Stimulated activated CD8-positive, alpha-beta memory T cell treated with anti-CD3 and anti-CD28 coated beads, Interleukin-4, amount 100 ng/mL, for 24 hours (primary cell): ENCODE measurements around the gene AKAP7.

ENCODE experiments used
- DNase-seq: peaks from one replicate; pipeline ENCODE4 v3.0.0-alpha.2; 2020; ENCODE audit warnings: low read depth

The AKAP7 gene

GRCh38 chr6:131205481-131206244 lies 70.4 kb downstream of the AKAP7 start:
- no peak for DNase-seq

DNA sequence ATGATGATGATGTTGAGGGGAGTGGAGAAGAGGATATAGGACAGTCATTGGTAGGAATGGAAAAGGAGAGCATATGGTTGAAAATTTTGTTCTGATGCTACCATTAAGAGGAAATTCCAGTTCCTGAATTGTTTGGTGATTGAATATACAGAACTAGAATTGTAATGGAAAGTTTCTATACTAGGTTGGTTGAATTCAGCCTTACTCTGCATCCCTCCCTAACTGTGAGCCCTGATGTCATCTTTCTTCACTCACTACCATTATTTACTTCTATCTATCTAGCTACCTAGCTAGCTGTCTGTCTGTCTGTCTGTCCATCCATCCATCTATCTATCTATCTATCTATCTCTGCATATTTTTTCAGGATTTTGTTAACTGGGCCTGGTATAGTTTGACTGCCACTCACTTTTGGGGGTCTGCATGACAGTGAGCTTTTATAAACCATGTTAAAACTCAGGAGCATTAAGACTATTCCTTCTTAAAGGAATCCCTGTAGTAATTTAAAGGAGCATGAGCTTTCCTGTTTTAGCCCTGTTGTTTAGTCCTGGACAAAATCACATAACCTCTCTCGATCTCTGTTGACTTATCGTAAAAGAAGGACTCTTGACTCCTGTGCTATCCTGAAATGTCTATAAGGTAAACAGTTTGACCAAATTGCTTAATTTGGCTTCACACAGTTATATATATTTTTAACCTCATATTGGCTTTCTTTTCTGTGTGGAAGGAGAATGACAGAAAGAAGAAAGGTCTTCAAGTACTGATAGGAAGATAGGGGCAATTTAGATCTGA lies 71.4 kb downstream of the AKAP7 start:
- no peak for DNase-seq

DNA sequence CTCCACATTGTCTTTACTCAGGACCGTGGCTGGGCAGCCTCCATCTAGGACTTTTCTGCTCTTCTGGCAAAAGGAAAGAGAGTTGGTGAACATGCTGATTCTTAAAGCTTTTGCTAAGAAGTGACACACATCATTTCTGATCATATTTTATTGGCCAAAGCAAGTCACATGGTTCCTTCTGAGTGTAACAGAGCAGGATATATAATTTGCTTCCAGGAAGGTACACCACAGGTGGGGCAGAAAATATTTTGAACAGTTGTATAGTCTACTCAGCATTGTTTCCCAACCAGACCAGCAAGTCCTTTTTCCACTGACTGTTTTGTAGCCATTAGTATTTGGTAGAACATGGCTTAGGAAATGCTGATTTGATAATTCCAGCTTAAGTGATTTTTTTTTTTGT lies 73.5 kb downstream of the AKAP7 start:
- DNase-seq = no peak

- no peak for DNase-seq
These were observed 75.2 kb downstream of the AKAP7 start for GRCh38 chr6:131210469-131210868.

DNA sequence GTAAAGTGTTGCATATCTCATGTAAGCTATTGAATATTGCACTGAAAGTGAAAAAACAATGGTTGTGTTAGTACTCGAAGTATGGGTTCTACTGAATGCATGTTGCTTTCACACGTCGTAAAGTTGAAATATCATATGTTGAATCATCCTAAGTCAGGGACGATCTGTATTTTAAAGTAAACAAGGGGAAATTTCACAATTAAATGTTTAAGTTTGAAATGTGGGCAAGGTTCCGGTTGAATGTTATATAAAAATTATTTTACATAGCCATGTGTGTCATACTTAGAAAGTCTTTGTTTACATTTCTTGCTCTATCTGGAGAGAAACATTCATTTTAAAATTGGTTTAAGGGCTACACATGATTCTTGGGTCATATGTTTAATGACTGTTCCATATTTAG lies 76.8 kb downstream of the AKAP7 start:
- no peak for DNase-seq

GRCh38 chr6:131212913-131213312 lies 77.6 kb downstream of the AKAP7 start:
- DNase-seq = no peak

- no peak for DNase-seq
These were observed 78.3 kb downstream of the AKAP7 start for GRCh38 chr6:131213501-131213990.

DNA sequence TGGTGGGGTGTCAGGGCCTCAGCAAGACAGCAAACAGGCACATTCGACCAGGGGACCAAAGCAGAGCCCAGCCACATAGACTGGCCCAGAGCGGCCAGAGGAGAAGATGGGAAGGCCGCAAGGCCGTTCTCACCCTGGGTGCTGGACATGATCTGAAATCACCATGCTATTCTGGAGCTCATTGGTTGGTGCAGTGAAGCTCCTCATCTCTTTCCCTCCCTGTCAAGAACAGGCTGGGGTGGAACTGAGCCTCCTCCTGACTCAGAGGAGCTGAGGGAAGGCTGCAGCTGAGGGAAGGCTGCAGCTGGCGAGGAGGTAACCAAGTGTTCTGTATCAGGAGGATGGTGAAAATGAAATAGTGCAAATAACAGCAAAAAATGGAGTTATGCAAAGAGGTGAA lies 80.0 kb downstream of the AKAP7 start:
- no peak for DNase-seq

DNA sequence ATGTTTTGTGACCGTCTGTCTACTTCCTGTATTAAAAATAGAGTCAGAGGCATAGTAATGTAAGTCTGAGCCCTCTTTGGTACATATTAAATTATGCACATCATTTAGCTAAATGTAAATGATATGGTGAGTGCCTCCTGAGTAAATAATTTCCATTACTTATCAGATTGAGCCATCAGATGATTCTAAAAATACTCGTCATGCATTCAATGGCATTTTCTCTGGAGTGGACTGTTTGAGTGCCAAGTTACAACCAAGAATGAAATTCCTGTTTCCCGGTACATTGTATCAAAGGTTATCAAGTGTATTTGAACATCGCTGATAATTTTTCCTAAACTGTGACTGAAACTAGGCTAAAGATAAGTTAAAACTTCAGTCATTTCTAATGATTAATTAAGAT lies 81.0 kb downstream of the AKAP7 start:
- no peak for DNase-seq

GRCh38 chr6:131222773-131223172 lies 87.5 kb downstream of the AKAP7 start:
- no peak for DNase-seq

- no peak for DNase-seq
These were observed 88.1 kb downstream of the AKAP7 start for GRCh38 chr6:131223416-131223815.

GRCh38 chr6:131225127-131225526 lies 89.9 kb downstream of the AKAP7 start:
- DNase-seq = no peak

DNA sequence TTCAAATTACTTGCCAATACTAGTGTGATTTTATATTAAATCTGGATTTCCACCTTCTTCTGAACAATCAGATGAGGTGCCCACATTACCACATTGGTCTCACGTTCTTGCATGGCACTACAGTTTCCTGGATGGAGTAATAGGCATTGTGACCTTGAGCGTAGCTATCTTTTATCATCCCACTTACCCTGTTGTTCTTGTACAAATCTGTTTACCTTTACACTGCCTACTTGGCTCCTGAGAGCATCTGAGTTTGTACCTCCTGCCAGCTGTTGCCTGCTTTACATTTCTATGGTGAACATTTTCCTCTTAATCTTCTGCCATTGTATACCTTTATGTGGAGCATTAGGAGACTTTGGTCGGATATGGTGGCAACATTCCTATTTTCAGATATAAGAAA lies 90.7 kb downstream of the AKAP7 start:
- DNase-seq = no peak

DNA sequence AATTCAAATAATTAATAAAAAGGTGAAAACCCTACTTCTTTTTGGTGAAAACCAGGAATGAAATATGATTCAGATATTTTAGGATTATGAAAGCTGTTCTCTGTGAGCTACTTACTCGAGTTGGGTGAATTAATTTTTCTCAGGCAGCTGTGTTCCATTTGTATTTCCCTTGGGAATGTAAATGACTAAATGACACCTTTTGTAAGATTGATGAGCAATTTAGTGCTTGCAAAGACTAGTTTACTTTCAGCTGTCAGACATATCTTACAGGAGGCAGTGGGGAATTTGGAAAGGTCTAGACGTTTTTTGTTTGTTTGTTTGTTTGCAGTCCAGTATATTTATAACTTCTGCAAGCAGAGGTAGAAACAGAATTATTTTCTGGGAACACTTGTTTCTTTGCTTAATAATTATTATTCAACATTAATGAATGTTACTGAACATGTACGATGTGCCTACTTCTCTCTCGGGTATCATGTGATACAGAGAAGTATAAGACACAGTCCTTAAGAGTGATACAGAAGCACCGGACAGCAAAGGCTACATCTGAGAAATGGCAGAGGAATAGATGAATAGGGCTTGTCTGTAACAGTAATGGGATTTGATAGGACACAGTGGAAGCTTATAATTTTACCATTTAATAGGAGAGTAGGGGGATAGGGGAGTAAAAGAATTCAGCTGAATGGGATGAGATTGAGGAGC lies 91.3 kb downstream of the AKAP7 start:
- no peak for DNase-seq

GRCh38 chr6:131227158-131227543 lies 91.9 kb downstream of the AKAP7 start:
- DNase-seq = no peak

- no peak for DNase-seq
These were observed 95.8 kb downstream of the AKAP7 start for GRCh38 chr6:131231103-131231502.

- no peak for DNase-seq
These were observed 96.6 kb downstream of the AKAP7 start for GRCh38 chr6:131231891-131232290.

- no peak for DNase-seq
These were observed 109.7 kb downstream of the AKAP7 start for GRCh38 chr6:131244942-131245341.

DNA sequence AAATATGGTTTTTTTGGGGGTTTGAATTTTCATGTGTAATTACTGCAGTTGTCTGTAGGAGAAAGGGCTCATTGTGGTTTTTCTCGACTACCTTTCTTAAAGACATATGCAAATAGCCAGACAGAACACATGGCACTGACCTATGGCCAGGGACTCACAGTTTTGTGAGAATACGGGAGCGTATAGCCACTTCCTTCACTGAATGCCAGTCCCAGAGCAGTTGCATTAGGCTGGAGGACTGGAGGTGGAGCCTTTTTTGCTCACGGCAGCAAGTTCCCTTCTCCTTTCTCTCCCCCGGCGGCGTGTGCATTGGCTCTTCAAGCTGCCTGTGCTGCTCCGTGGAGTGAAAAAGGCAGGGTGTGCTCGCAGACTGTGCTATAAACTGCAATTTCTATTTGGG lies 114.9 kb downstream of the AKAP7 start:
- no peak for DNase-seq

- no peak for DNase-seq
These were observed 115.7 kb downstream of the AKAP7 start for GRCh38 chr6:131250936-131251335.

- no peak for DNase-seq
These were observed 116.4 kb downstream of the AKAP7 start for GRCh38 chr6:131251590-131252199.

DNA sequence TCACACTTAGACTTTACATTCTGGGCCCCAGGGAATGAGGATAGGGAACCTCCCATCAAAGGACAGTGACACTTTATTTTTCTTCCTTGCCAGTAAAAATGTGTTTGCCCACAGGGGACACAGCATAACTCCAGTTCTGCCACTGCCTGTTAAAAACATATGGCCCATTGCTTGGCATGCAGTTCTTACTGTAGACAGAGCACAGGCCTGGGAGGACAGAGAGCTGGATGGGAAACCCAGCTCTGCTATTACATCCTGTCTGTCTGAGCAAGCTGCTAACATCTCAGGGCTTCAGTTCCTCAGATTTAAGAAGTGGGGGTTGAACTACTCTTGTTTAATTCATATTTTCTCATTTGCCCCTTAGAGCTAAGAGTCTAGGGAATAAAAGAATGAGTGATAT lies 120.2 kb downstream of the AKAP7 start:
- DNase-seq = no peak
